Gastrocnemius medialis (tissue), 4 donors: ENCODE measurements around the gene WDR18.

Experiments used
- CTCF ChIP-seq, 5 experiments: fragments of 450-650 bp in 3 of 5; fragments of 200-600 bp in 2 of 5; sonication (generic) in 2 of 5; IDR thresholded peaks in 4 of 5; conservative IDR thresholded peaks in 1 of 5; 1 replicate in 4 of 5; 2 replicates in 1 of 5; pipeline ENCODE4 v1.5.1; 2016 to 2019; ENCODE audit warnings: antibody characterized with exemption in 5 of 5, mild to moderate bottlenecking in 3 of 5, moderate library complexity in 3 of 5
- POLR2A ChIP-seq, 2 donors: fragments of 450-650 bp; IDR thresholded peaks; one replicate each; pipeline ENCODE4 v1.6.1; 2017; ENCODE audit warnings: antibody characterized with exemption in 2 of 2, mild to moderate bottlenecking in 2 of 2, moderate library complexity in 2 of 2

- no peak for TF ChIP-seq CTCF (IDR thresholded peaks at IDR 0.05 in 4 of 5, conservative IDR thresholded peaks at IDR 0.05 in 1 of 5)
- no peak for TF ChIP-seq POLR2A (IDR thresholded peaks at IDR 0.05)
These were observed 8.0 kb downstream of the WDR18 start for GRCh38 chr19:991932-992669.
